T47D (cell line): Measurements from ENCODE around the gene CELSR1.

ENCODE experiments used
- DNase-seq, 2 experiments: peaks; one replicate each; pipeline versions ENCODE4 v3.0.0 to v3.0.0-alpha.2; 2011 to 2012; ENCODE audit warnings: low read depth in 1 of 2, low spot score in 1 of 2
- JUND ChIP-seq: IDR thresholded peaks from 2 replicates; pipeline ENCODE4 v1.6.1; 2012; ENCODE audit warnings: low read depth
- in situ Hi-C: cut with HindIII; loops from 2 replicates; pipeline ENCODE4 v1.10.0; 2016; ENCODE audit warnings: low sequenced_read_pairs, low pct_unique_long_range_greater_than_20kb

CELSR1 gene, protein sequence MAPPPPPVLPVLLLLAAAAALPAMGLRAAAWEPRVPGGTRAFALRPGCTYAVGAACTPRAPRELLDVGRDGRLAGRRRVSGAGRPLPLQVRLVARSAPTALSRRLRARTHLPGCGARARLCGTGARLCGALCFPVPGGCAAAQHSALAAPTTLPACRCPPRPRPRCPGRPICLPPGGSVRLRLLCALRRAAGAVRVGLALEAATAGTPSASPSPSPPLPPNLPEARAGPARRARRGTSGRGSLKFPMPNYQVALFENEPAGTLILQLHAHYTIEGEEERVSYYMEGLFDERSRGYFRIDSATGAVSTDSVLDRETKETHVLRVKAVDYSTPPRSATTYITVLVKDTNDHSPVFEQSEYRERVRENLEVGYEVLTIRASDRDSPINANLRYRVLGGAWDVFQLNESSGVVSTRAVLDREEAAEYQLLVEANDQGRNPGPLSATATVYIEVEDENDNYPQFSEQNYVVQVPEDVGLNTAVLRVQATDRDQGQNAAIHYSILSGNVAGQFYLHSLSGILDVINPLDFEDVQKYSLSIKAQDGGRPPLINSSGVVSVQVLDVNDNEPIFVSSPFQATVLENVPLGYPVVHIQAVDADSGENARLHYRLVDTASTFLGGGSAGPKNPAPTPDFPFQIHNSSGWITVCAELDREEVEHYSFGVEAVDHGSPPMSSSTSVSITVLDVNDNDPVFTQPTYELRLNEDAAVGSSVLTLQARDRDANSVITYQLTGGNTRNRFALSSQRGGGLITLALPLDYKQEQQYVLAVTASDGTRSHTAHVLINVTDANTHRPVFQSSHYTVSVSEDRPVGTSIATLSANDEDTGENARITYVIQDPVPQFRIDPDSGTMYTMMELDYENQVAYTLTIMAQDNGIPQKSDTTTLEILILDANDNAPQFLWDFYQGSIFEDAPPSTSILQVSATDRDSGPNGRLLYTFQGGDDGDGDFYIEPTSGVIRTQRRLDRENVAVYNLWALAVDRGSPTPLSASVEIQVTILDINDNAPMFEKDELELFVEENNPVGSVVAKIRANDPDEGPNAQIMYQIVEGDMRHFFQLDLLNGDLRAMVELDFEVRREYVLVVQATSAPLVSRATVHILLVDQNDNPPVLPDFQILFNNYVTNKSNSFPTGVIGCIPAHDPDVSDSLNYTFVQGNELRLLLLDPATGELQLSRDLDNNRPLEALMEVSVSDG (N-terminal part only)

DNA sequence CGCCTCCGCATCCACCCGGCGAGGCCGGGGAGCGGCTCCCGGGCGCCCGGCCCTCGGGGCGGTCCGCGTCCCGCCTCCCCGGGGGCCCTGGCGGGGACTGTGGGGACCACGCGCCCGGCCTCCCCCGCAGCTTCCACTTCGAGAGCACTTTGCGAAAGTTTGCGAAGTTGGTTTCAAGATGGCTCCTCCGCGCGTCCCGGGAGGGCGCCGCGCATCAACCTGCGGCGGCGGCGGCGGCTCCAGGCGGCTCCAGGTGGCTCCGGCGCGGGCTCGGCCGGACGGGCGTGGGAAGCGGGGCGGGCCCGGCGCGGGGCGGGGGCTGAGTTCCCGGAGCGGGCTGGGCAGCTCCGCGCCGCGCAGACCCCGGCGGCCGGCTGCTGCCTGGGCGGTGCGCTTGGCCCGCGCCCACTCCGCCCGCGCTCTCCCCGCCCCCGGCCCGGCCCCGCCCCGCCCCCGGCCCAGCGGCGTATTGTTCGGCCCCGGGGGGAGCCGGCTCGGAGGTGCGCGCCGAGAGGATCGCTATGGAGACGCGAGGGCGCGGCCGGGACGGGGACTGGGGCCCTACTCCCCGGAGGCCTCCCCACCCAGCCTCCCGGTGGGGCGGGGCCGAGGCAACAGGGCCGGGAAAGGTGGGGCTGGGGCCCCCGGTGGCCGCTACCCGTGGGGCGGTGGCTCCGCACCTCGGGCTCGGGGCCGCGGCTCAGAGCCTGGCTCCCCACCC is at the start of gene CELSR1:
Gene CELSR1 (minus strand): TSS at position 396 of the 721 bp plus-strand sequence. CDS start 450 bp downstream, outside the sequence.
- TF ChIP-seq JUND = no peak
- in situ Hi-C loops = no loop called here
- peak; percentile 81 to 91 for DNase-seq

DNA sequence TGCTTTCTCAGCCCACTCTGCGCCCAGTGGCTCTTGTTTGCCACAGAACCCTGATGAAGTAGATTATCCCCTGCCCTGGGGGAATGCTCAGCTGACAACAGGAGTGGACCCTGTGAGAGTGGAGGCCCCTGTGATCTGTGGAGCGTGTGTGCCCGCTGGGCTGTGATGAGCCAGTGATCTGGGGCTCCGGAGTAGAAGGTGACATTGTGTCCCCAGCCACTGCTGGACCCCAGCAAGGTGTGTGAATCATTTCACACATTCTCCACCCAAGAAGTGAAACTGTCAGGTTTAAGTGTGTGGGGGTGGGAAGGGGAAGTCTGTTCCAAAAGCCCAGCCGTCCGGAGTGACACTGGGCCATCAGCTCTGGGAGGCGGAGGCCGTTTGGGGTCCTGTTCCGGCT is 49.6 kb upstream of the CELSR1 start:
- DNase-seq = no peak
- in situ Hi-C loops = no loop called here
- no peak for TF ChIP-seq JUND

DNA sequence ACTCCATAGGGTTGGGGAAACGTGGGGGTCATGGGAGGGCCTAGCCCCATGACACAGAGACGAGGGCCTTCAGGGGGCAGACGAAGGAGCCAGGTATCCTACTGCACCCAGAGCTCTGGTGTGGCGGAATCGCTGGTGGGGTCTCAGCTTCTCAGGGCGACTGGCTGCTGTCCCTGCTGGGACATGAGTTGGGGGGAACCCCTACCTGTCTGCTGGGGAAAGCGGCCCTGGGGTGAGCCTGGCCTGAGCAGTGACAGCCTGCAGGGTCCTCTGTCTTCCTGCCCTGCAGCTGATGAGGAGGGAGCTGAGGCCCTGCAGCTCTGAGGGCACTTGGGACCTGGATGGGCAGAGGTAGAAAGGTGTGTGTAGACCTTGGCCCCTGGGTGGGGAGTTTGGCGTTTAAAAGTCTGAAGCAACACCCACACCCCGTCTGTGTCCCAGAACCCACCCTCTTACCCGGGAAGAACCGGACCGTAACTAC is 49.2 kb upstream of the CELSR1 start:
- no peak for DNase-seq
- TF ChIP-seq JUND = no peak
- in situ Hi-C loops = no loop called here

DNA sequence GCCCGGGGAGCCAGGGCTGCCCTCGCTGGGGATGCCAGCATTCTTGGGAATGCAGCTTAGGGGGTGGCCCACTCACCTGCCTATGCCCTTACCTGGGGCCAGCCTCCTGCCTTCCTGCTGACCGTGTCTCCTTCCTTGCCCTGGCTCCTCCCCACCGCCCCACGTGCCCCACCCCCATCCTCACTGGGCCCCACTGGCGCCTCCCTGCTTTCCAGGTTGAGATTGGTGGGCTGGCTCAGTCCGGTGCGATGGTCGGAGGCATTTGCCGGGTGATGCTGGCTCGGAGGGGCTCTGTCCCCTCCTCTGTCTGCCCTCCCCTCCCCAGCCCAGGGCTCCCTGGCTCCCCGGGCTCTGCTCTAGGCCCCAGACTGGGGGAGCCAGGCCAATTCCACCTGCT is 48.7 kb upstream of the CELSR1 start:
- in situ Hi-C loops = no loop called here
- TF ChIP-seq JUND = no peak
- DNase-seq = no peak

DNA sequence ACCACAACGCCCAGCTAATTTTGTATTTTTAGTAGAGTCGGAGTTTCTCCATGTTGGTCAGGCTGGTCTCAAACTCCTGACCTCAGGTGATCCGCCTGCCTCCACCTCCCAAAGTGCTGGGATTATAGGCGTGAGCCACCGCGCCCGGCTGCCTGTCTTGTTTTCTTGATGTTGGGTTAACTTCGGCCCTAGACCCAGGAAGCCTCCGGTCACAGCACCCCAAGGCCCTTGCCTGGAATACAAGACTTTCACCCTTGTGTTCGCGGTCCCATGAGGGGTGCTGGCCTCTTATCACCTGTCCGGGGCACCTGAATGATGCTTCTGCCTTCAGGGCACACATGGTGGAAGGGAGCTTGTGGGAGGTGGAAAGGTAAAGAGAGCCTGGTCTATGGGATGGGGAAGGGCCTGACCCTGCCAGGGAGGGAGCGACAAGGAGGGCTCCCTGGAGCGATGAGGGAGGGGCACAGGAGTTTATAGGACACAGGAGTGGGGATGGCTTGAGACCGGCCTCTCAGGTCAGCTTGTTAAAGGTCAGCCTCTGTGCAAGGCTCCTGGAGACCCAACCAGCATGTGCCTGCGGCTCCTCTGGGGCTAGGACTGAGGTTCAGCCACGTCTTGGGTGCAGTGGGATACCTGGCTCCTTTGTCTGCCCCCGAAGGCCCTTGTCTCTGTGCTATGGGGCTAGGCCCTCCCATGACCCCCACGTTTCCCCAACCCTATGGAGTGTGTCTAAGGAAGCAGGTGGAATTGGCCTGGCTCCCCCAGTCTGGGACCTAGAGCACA is 48.1 kb upstream of the CELSR1 start:
- TF ChIP-seq JUND = no peak
- in situ Hi-C loops = no loop called here
- no peak for DNase-seq

DNA sequence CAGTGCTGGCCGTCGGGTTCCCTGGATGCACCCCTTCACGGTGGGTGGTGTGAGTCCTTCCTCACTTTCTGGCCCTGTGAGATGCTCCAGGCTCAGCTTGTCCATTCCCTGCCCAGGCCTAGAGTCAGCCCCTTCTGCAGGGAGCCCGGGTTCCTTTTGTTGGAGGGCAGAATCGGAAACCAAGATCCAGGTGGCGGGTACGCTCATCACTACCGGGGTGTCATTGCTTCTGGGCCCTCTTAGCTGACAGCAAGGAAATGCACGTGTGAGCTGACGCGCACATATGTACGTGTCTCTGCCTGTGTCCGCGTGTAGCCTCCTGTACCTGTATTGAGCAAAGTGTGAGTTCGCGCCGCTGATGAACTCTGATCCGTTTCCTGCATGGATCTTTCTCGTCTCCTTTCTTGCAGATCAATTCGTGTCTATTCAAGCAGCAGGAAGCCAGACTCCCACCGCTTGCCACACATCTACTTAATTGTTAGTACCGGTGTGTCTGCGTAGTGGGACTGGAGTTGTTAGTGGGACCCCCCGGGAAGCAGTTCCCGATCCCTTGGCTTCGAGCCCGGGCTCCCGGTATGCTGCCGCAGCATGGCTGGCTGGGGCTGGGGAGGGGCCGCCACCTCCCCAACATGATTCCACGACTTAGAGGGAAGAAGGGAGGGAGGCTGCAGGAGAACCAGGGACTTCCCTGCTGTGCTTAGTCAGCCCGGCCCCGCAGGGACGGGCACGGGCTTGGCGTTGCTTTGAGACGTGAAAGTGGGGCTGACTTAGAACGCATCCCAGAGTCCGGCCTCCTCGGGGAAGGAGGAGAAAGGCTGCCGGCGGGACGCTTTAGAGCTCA is 46.9 kb upstream of the CELSR1 start:
- no peak for TF ChIP-seq JUND
- DNase-seq = no peak
- in situ Hi-C loops = no loop called here

DNA sequence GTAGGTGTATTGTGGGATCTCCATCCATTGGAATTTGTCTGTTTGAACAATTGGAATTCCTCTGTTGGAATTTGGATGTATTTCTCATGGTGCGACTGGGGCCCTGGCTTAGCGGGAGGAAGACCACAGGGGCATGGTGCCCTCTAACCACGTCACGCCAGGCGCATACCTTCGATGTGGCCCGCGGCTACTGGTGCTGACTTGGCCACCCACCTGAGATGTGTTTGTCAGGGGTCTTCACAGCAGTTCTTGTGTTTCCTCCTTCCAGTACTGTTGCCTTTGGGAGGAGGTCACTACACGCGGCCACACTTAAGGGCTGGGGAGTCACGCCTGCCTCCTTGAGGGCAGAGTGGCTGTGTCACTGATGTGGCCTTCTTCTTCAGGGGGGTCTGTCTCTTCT is 46.2 kb upstream of the CELSR1 start:
- no peak for DNase-seq
- in situ Hi-C loops = no loop called here
- no peak for TF ChIP-seq JUND

DNA sequence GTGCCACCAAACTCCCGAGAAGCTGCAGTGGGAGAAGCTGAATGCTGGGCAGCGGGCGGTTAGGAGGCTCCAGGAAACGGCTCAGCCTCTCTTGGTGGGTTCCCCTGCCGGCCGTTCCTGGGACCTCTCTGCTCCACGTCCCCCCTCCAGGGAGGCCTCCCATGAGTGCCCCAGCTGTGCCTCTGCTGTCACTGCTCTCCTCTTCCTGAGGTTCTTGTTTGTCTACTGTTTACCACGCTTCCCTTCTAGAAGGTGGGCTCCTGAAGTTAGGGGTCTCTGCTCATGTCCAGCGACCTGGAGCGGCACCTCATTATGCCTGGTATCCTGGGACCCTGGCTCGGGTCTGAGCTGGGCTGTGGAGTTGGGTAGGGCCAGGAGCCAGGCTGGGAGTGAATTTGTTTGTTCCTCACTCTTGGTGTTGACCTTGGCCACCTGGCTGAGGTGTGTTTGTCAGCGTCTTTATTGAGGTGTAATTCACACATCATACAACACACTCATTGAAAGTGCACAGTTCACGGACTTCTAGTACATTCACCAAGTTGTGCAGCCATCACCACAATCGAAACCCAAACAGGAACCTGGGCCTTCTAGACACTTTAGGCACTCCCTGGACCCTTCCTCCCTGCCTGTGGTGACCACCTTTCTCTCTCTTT is 45.0 kb upstream of the CELSR1 start:
- in situ Hi-C loops = no loop called here

DNA sequence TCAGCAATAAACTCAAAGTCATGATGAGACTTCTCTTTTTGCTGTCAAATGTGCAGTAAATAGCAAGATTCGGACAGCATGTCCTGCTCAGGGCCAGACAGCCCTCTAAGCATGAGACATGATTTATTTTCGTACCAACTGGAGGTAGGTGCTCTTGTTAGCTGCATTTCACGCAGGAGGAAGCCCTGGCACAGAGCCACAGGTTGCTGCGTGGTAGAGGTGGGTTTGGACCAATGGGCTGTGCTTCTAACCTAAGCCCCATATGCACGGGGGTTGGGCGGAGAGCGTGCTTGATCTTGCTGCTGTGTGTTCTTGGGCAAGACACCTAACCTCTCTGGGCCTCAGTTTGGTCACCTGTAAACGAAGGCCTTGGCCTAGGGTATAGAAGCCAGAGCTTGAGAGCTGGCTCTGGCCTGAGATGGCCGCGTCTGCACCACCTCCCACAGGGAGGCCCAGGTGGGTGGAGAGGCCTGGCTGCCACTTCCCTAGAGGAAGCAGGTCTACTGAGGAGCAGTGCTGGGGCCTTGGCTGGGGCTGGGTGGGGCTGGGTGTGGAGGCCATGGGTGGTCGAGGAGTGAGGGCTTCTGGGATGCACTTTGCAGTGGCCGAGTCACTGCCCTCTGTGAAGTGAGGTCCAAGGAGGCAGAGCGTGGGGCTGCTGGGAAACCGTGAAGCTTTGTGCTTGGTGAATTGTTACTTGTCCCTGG is 44.3 kb upstream of the CELSR1 start:
- in situ Hi-C loops = no loop called here
- TF ChIP-seq JUND = no peak
- DNase-seq = no peak

More for the DNA sequence above, 45.0 kb upstream of the CELSR1 start:
- no peak for TF ChIP-seq JUND
- no peak for DNase-seq
